H1 (cell line): Measurements from ENCODE around the gene GAS7. TPM values are rescaled to one million over a fixed set of nuclear protein-coding genes. Genes with fewer than 3 reads are reported as not detected.

Experiments used
- CTBP2 ChIP-seq: IDR thresholded peaks from 2 replicates; pipeline ENCODE4 v1.7.0; 2011; ENCODE audit warnings: borderline replicate concordance, mild to moderate bottlenecking, moderate library complexity, mixed read lengths, low read length; ENCODE audit not compliant: insufficient read depth, insufficient read length
- FOSL1 ChIP-seq: IDR thresholded peaks from 2 replicates; pipeline ENCODE4 v1.6.1; 2011; ENCODE audit warnings: mild to moderate bottlenecking, low read depth, low read length, moderate library complexity; ENCODE audit not compliant: insufficient read depth
- MAFK ChIP-seq: IDR thresholded peaks from 2 replicates; pipeline ENCODE4 v1.6.1; 2012; ENCODE audit warnings: low read depth, mild to moderate bottlenecking, improper control_type of control experiment, low read length
- SIN3A ChIP-seq, 2 experiments: IDR thresholded peaks in 1 of 2; conservative IDR thresholded peaks in 1 of 2; 2 replicates each; pipeline ENCODE4 v1.6.1; 2011 to 2012; ENCODE audit warnings: low read length in 2 of 2, improper control_type of control experiment in 1 of 2, low read depth in 1 of 2, mild to moderate bottlenecking in 1 of 2
- TBP ChIP-seq: IDR thresholded peaks from 2 replicates; pipeline ENCODE4 v1.6.1; 2011; ENCODE audit warnings: low read depth, low read length, improper control_type of control experiment
- ZNF274 ChIP-seq: IDR thresholded peaks from 2 replicates; pipeline ENCODE4 v1.7.0; 2012; ENCODE audit warnings: low read length, borderline replicate concordance; ENCODE audit errors: extremely low read depth
- polyA plus RNA-seq, 7 experiments: library from polyadenylated mRNA; depleted of rRNA in 3 of 7; stranded (reverse) in 5 of 7; unstranded in 2 of 7; fragments of >200 nt in 5 of 7; fragments of 200-250 nt in 2 of 7; gene quantifications; 1 replicate in 5 of 7; 2 replicates in 1 of 7; 4 replicates in 1 of 7; pipeline versions ENCODE4 v1.2.1 to v1.2.3, GENCODE V29; 2011 to 2013; ENCODE audit warnings: missing spikeins in 2 of 7, mixed read lengths in 2 of 7
- total RNA-seq: library from RNA; stranded (reverse); fragmentation: NEBNext Ultra II Directional; extraction: Animal tissue kit (Norgen Biotek cat#: 25700); gene quantifications from 2 replicates; pipeline ENCODE4 v1.2.1, GENCODE V29; 2021
- TF ChIP-seq, protein P1 (sequence below), 3 experiments: IDR thresholded peaks; 1 replicate in 2 of 3; 2 replicates in 1 of 3; pipeline versions ENCODE4 v1.5.1 to v1.6.1; 2011; ENCODE audit warnings: low read length in 3 of 3, mild to moderate bottlenecking in 3 of 3, inconsistent platforms in 2 of 3, low read depth in 1 of 3, moderate library complexity in 1 of 3; ENCODE audit not compliant: insufficient read depth in 1 of 3; ENCODE audit errors: control extremely low read depth in 1 of 3
- TF ChIP-seq, protein P2 (sequence below): IDR thresholded peaks from 2 replicates; pipeline ENCODE4 v1.6.1; 2012; ENCODE audit warnings: inconsistent platforms

Gene GAS7
- total and polyA plus RNA-seq, 2 of the 8 experiments (the other 6 are each of a cell fraction or from before 2014, with no cell fraction given): 5.0 to 14.5 TPM

DNA sequence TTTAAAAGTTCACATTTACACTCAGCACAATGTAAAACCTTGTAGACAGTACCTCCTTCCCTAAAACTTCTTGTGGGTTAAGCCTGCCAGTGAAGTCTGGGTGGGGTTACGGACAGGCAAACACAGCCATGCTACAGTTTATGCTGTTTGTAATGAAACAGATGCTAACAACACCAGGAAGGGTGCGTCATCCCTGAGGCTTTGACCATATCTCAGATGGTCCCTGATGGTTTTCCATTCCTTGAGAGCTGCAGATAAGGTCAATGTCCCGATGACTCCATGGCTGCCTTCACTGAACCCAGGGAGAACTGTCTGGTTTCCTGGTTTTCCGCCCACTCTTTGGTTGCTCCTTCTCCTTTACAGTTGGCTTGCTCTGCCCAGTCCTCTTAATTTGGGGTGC, 29.1 kb downstream of the GAS7 start (continued):
- TF ChIP-seq, protein P1, sequence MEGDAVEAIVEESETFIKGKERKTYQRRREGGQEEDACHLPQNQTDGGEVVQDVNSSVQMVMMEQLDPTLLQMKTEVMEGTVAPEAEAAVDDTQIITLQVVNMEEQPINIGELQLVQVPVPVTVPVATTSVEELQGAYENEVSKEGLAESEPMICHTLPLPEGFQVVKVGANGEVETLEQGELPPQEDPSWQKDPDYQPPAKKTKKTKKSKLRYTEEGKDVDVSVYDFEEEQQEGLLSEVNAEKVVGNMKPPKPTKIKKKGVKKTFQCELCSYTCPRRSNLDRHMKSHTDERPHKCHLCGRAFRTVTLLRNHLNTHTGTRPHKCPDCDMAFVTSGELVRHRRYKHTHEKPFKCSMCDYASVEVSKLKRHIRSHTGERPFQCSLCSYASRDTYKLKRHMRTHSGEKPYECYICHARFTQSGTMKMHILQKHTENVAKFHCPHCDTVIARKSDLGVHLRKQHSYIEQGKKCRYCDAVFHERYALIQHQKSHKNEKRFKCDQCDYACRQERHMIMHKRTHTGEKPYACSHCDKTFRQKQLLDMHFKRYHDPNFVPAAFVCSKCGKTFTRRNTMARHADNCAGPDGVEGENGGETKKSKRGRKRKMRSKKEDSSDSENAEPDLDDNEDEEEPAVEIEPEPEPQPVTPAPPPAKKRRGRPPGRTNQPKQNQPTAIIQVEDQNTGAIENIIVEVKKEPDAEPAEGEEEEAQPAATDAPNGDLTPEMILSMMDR (IDR thresholded peaks at IDR 0.05; ENCODE audit: control extremely low read depth in 1 of 3, insufficient read depth in 1 of 3, low read depth in 1 of 3, low read length in 3 of 3): no peak
- no peak for TF ChIP-seq CTBP2
- no peak for TF ChIP-seq MAFK
- no peak for TF ChIP-seq ZNF274
- TF ChIP-seq FOSL1: no peak
- no peak for TF ChIP-seq SIN3A (conservative IDR thresholded peaks at IDR 0.05 in 1 of 2, IDR thresholded peaks at IDR 0.05 in 1 of 2; ENCODE audit: low read depth in 1 of 2, low read length in 2 of 2)
- TF ChIP-seq, protein P2, sequence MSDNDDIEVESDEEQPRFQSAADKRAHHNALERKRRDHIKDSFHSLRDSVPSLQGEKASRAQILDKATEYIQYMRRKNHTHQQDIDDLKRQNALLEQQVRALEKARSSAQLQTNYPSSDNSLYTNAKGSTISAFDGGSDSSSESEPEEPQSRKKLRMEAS: no peak
- TF ChIP-seq TBP: no peak
